Breast epithelium (tissue), 4 donors: ENCODE results near the gene FAM25A. TPM values are rescaled to one million over a fixed set of nuclear protein-coding genes. Genes with fewer than 3 reads are reported as not detected.
"Not testable (repeated sequence)": the region's sequence is repeated elsewhere in the genome, so short reads cannot be mapped to it uniquely, and the experiment has no call there.

Experiments used
- DNase-seq, 2 donors: peaks; one replicate each; pipeline ENCODE4 v3.0.0-alpha.2; 2019; ENCODE audit warnings: low spot score in 2 of 2
- H3K27ac ChIP-seq, 2 donors: fragments of 200-600 bp; sonication (generic) in 1 of 2; one replicate each; pipeline ENCODE4 v1.5.1; 2016 to 2019; ENCODE audit warnings: mild to moderate bottlenecking in 1 of 2
- H3K27me3 ChIP-seq, 2 donors: fragments of 200-600 bp; sonication (generic) in 1 of 2; one replicate each; pipeline versions ENCODE4 v1.5.1 to v1.6.0; 2017 to 2019; ENCODE audit warnings: control low read depth in 1 of 2, mild to moderate bottlenecking in 1 of 2
- H3K36me3 ChIP-seq: fragments of 200-600 bp; one replicate; pipeline ENCODE4 v1.5.1; 2019
- H3K4me1 ChIP-seq, 2 donors: fragments of 200-600 bp; sonication (generic); one replicate each; pipeline ENCODE4 v1.5.1; 2016 to 2019; ENCODE audit warnings: control low read depth in 1 of 2
- H3K4me3 ChIP-seq, 3 donors: fragments of 200-600 bp; sonication (generic); 1 replicate in 2 of 3; 2 replicates in 1 of 3; pipeline ENCODE4 v1.5.1; 2016 to 2019; ENCODE audit warnings: mild to moderate bottlenecking in 3 of 3, moderate library complexity in 2 of 3
- H3K9me3 ChIP-seq, 2 donors: fragments of 200-600 bp; sonication (generic) in 1 of 2; one replicate each; pipeline ENCODE4 v1.5.1; 2016 to 2019; ENCODE audit warnings: control low read depth in 1 of 2
- CTCF ChIP-seq, 3 donors: fragments of 450-650 bp; IDR thresholded peaks; one replicate each; pipeline ENCODE4 v1.5.1; 2016 to 2017; ENCODE audit warnings: antibody characterized with exemption in 3 of 3, mild to moderate bottlenecking in 3 of 3, moderate library complexity in 3 of 3
- POLR2A ChIP-seq: fragments of 450-650 bp; IDR thresholded peaks from one replicate; pipeline ENCODE4 v1.6.1; 2016; ENCODE audit warnings: antibody characterized with exemption, mild to moderate bottlenecking, moderate library complexity
- POLR2AphosphoS5 ChIP-seq, 3 donors: sonication (generic); formaldehyde crosslinking; IDR thresholded peaks; one replicate each; pipeline ENCODE4 v1.6.1; 2017; ENCODE audit warnings: antibody characterized with exemption in 3 of 3
- intact Hi-C: fragments of 100-400 bp; cut with DNase I; formaldehyde crosslinking; loops from one replicate; pipeline ENCODE4 v1.15.1; 2023; ENCODE audit warnings: low total_unique reads
- total RNA-seq, 3 donors: library from RNA; depleted of rRNA; stranded (reverse); fragments of >200 nt; gene quantifications; one replicate each; pipeline ENCODE4 v1.1.0, GENCODE V29; 2016

FAM25A gene
- total RNA-seq, 3 donors from 2014 or later, result not detected

- Histone ChIP-seq H3K4me1 (no peaks in the 10 kb centered on the region), H3K27me3 (no peaks in the 10 kb centered on the region), H3K36me3 (no peaks in the 10 kb centered on the region), H3K4me3 (no peak overlapping the region), H3K9me3 (no peaks in the 10 kb centered on the region), H3K27ac (no peak overlapping the region)
- intact Hi-C loops, result loop anchor here (10.0 kb wide), 1 partner anchor 1578 kb away; no protein-coding TSS in a partner anchor
- TF ChIP-seq CTCF (IDR thresholded peaks at IDR 0.05), result no peak
- TF ChIP-seq POLR2A, result no peak
- TF ChIP-seq POLR2AphosphoS5 (IDR thresholded peaks at IDR 0.05), result no peak
- no peak for DNase-seq
Observed at GRCh38 chr10:86976362-86977056, 43.6 kb upstream of the FAM25A start.

GRCh38 chr10:86978457-86978856 is 41.6 kb upstream of the FAM25A start:
- not testable (repeated sequence) for H3K4me3 ChIP-seq
- intact Hi-C loops, result loop anchor here (10.0 kb wide), 1 partner anchor 1576 kb away; no protein-coding TSS in a partner anchor

GRCh38 chr10:86979296-86979818 is 40.7 kb upstream of the FAM25A start:
- no peaks in the 10 kb centered on the region for H3K27me3 ChIP-seq
- TF ChIP-seq POLR2A, result no peak
- no peak for TF ChIP-seq POLR2AphosphoS5 (IDR thresholded peaks at IDR 0.05)
- TF ChIP-seq CTCF (IDR thresholded peaks at IDR 0.05), result no peak
- no peak overlapping the region for H3K4me3 ChIP-seq
- no peaks in the 10 kb centered on the region for H3K4me1 ChIP-seq
- no peak for DNase-seq
- no peaks in the 10 kb centered on the region for H3K36me3 ChIP-seq
- intact Hi-C loops, result loop anchor here (10.0 kb wide), 1 partner anchor 1575 kb away; no protein-coding TSS in a partner anchor
- peak overlapping the region in 1 of 2 donors; percentile 82 for H3K27ac ChIP-seq
- no peaks in the 10 kb centered on the region for H3K9me3 ChIP-seq

More at GRCh38 chr10:86978457-86978856, 41.6 kb upstream of the FAM25A start:
- peak overlapping the region; percentile 60 to 68 for H3K27ac ChIP-seq
- H3K4me1 ChIP-seq, H3K9me3 ChIP-seq, H3K27me3 ChIP-seq, DNase-seq, H3K36me3 ChIP-seq: not testable (repeated sequence)

- Histone ChIP-seq H3K9me3 (no peaks in the 10 kb centered on the region), H3K36me3 (no peaks in the 10 kb centered on the region), H3K27ac (peak overlapping the region; percentile 33 to 82), H3K27me3 (no peaks in the 10 kb centered on the region), H3K4me1 (no peaks in the 10 kb centered on the region), H3K4me3 (no peak overlapping the region)
- no peak for DNase-seq
- TF ChIP-seq CTCF (IDR thresholded peaks at IDR 0.05) (no peak), POLR2AphosphoS5 (IDR thresholded peaks at IDR 0.05) (no peak), POLR2A (no peak)
- intact Hi-C loops, result loop anchor here (10.0 kb wide), 1 partner anchor 1575 kb away; no protein-coding TSS in a partner anchor
Observed at GRCh38 chr10:86979977-86980448, 40.1 kb upstream of the FAM25A start.

- H3K4me1 ChIP-seq, H3K9me3 ChIP-seq, H3K4me3 ChIP-seq, DNase-seq, H3K27me3 ChIP-seq, H3K36me3 ChIP-seq, intact Hi-C loops: not testable (repeated sequence)
- peak overlapping the region in 1 of 2 donors; percentile 82 for H3K27ac ChIP-seq
Observed at GRCh38 chr10:86981020-86981419, 39.1 kb upstream of the FAM25A start.

GRCh38 chr10:86981716-86982115 is 38.4 kb upstream of the FAM25A start:
- no peak for DNase-seq
- no peaks in the 10 kb centered on the region for H3K4me1 ChIP-seq
- no peak for TF ChIP-seq CTCF (IDR thresholded peaks at IDR 0.05)
- no peaks in the 10 kb centered on the region for H3K36me3 ChIP-seq
- H3K27me3 ChIP-seq, result no peaks in the 10 kb centered on the region
- H3K4me3 ChIP-seq, result no peak overlapping the region
- intact Hi-C loops, result no loop called here
- no peak overlapping the region for H3K27ac ChIP-seq
- H3K9me3 ChIP-seq, result no peaks in the 10 kb centered on the region

- H3K27me3 ChIP-seq, H3K27ac ChIP-seq, H3K9me3 ChIP-seq, H3K4me1 ChIP-seq, H3K36me3 ChIP-seq, H3K4me3 ChIP-seq, intact Hi-C loops, DNase-seq: not testable (repeated sequence)
Observed at GRCh38 chr10:86984498-86984897, 35.6 kb upstream of the FAM25A start.
